ENCODE data around the gene KIFAP3. TPM values are rescaled to one million over a fixed set of nuclear protein-coding genes. Genes with fewer than 3 reads are reported as not detected.

KIFAP3 gene
- total and polyA plus RNA-seq, 2 of the 8 experiments (the other 6 are each of a cell fraction or from before 2014, with no cell fraction given), result 1.3 to 3.2 TPM

DNA sequence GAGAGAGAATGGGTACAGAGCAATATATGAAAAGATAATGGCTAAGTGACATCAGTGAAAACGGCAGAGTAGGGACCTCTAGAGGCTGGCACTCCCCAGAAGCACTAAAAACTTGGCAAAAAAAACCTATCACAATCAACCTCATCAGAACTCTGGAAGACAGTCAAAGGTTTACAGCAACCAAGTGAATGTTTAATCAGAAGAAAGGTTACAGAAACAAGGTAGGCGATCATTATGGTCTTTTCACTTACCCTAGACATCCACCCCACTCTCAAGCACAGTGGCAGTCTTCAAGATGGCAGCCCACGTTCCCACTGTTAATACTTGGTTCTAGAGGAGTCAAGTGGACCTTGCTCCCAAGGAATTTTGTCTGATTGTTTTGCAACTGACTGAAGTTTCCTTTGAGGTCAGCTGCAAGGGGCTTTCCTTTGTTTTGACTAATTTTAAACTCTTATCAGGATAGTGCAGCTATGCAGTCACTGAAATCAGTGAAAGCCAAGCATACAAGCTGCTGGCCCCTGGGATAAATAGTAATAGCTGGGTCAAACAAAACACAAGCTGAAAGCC is 7.2 kb downstream of the KIFAP3 start:
- no peak overlapping the region for H3K23ac ChIP-seq (ENCODE audit: insufficient read length)
- H3K79me2 ChIP-seq (ENCODE audit: control insufficient read depth in 1 of 2, insufficient read depth in 2 of 2, low read length in 2 of 2), result no peaks in the 10 kb centered on the region
- CTCF ChIA-PET (ENCODE audit: partially characterized antibody), result no interaction called here
- no peaks in the 10 kb centered on the region for H3K4me1 ChIP-seq (replicated peaks in 1 of 4; ENCODE audit: control insufficient read depth in 3 of 4, insufficient read depth in 4 of 4, low read length in 3 of 4)
- POLR2A ChIA-PET (ENCODE audit: partially characterized antibody), result no interaction called here
- no peak overlapping the region; the same call in 1 of the 2 replicates for H2AFZ ChIP-seq (ENCODE audit: low read length)
- H3K9ac ChIP-seq (replicated peaks in 1 of 4; ENCODE audit: extremely low read depth in 1 of 4, low read depth in 3 of 4, low read length in 3 of 4), result no peak overlapping the region
- no peak overlapping the region for H2BK120ac ChIP-seq (replicated peaks; ENCODE audit: low read depth, low read length)
- no peaks in the 10 kb centered on the region for H3K79me1 ChIP-seq (ENCODE audit: low read depth, low read length)
- no peak overlapping the region for H3K27ac ChIP-seq (ENCODE audit: low read depth, low read length)
- H3K23me2 ChIP-seq (ENCODE audit: low read depth, low read length), result no peaks in the 10 kb centered on the region
- no peak overlapping the region for H2BK12ac ChIP-seq (ENCODE audit: low read depth, low read length)
- no peaks in the 10 kb centered on the region for H4K20me1 ChIP-seq (replicated peaks in 1 of 2; ENCODE audit: control insufficient read depth in 1 of 2, insufficient read depth in 2 of 2, low read length in 2 of 2)
- no peak overlapping the region for H2BK15ac ChIP-seq (ENCODE audit: low read length)
- no peak overlapping the region for H2BK5ac ChIP-seq (ENCODE audit: low read depth, low read length)
- no peak overlapping the region for H3K4me3 ChIP-seq (ENCODE audit: extremely low read depth in 1 of 4, insufficient read depth in 2 of 4, low read depth in 3 of 4, low read length in 4 of 4)
- no peak overlapping the region for H4K5ac ChIP-seq (ENCODE audit: insufficient read length, low read depth, low read length)
- no peak overlapping the region for H4K91ac ChIP-seq (replicated peaks; ENCODE audit: insufficient read length, low read length)
- no peaks in the 10 kb centered on the region for H3K36me3 ChIP-seq (ENCODE audit: control insufficient read depth in 2 of 4, insufficient read depth in 4 of 4, low read length in 3 of 4)
- no peak overlapping the region for H3K4ac ChIP-seq (replicated peaks; ENCODE audit: insufficient read length, low read depth, low read length)
- H4K8ac ChIP-seq (ENCODE audit: extremely low read depth, insufficient read depth, low read length), result no peak overlapping the region
- DNase-seq (ENCODE audit: low read depth in 1 of 2, low spot score in 2 of 2) (no peak), FAIRE-seq (no peak)
- WGBS, 2 experiments (ENCODE audit: extremely low coverage in 1 of 2, insufficient coverage in 1 of 2, insufficient read length in 1 of 2, insufficient replicate concordance in 2 of 2, low coverage in 1 of 2, low lambda C conversion rate in 2 of 2, missing lambda C conversion rate in 1 of 2), result 82% methylated on average over 3 of the region's 3 CpGs; no CpG with 5 or more reads in 1 of the 2 experiments
- no peak overlapping the region for H2BK20ac ChIP-seq (ENCODE audit: low read length)
- TF ChIP-seq POLR2A (IDR thresholded peaks at IDR 0.05; ENCODE audit: control extremely low read depth in 1 of 2, low read depth in 2 of 2, low read length in 2 of 2), result no peak
- no peak for TF ChIP-seq SP4 (IDR thresholded peaks at IDR 0.05; ENCODE audit: low read length)
- peak; percentile 11; a peak in 2 of 4 replicates for TF ChIP-seq RAD21 (IDR thresholded peaks at IDR 0.05 in 1 of 2, conservative IDR thresholded peaks at IDR 0.05 in 1 of 2; ENCODE audit: low read depth in 2 of 2, low read length in 2 of 2)
- H3K18ac ChIP-seq (ENCODE audit: extremely low read depth, low read length), result no peak overlapping the region
- H3K4me2 ChIP-seq (ENCODE audit: insufficient read depth in 1 of 2, low read depth in 2 of 2, low read length in 2 of 2), result no peak overlapping the region
- H3K56ac ChIP-seq (replicated peaks; ENCODE audit: insufficient read length, low read depth, low read length), result no peak overlapping the region
- H3K27me3 ChIP-seq (replicated peaks in 1 of 4; ENCODE audit: control insufficient read depth in 3 of 4, extremely low read depth in 1 of 4, insufficient read depth in 3 of 4, low read length in 3 of 4), result no peaks in the 10 kb centered on the region
- no peak overlapping the region for H3K14ac ChIP-seq (ENCODE audit: insufficient read length)
- no peaks in the 10 kb centered on the region for H3K9me3 ChIP-seq (ENCODE audit: insufficient read depth in 2 of 2, low read depth in 1 of 2, low read length in 1 of 2)
- H2AK5ac ChIP-seq (ENCODE audit: low read depth, low read length), result no peak overlapping the region

Data from H1 (cell line).